GM21786 (cell line): Measurements from ENCODE around the gene LIF.
"Not testable (repeated sequence)": the region's sequence is repeated elsewhere in the genome, so short reads cannot be mapped to it uniquely, and the experiment has no call there.

Experiments used
- ATAC-seq: cut with Tn5 transposase; IDR thresholded peaks from one replicate; pipeline ENCODE4 v1.9.1; 2021; ENCODE audit not compliant: unreplicated experiment

The LIF gene

DNA sequence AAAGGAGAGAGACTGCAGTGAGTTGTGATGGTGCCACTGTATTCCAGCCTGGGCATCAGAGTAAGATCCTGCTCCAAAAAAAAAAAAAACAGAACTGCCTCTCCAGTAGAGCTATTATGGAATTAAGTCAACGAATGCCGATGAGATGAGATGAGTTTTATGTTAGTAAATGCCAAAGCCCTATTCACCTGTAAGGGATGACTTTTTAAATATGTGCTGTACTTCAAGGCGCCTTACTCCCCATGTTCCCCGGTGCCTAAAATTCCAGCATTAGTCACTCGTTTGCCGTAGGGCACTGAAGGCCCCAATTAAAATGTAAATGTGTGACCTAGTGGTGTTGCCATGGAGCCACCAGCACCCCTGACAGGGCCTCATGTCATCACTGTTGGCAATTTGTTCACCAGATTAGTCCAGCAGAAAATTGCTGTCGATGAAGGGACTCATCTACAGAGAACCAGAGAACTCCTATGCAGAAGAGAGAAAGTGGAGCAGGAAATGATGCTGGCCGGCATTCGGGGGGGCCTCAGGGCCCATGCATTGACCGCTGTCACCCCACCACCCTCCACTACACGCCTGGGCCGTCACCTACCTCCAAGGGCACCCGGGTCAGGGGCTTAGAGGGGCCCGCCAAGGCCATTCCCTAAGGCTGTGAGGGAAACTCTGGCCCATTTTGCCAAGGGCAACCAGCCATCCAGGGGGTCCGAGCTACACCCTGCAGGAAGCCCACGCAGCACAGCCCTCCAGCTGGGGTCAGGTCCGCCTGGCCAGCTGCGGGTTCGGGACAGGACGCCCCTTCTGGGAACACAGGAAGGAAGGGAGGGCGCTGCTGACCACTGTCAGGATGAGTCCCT lies 17.8 kb downstream of the LIF start:
- ATAC-seq: no peak

DNA sequence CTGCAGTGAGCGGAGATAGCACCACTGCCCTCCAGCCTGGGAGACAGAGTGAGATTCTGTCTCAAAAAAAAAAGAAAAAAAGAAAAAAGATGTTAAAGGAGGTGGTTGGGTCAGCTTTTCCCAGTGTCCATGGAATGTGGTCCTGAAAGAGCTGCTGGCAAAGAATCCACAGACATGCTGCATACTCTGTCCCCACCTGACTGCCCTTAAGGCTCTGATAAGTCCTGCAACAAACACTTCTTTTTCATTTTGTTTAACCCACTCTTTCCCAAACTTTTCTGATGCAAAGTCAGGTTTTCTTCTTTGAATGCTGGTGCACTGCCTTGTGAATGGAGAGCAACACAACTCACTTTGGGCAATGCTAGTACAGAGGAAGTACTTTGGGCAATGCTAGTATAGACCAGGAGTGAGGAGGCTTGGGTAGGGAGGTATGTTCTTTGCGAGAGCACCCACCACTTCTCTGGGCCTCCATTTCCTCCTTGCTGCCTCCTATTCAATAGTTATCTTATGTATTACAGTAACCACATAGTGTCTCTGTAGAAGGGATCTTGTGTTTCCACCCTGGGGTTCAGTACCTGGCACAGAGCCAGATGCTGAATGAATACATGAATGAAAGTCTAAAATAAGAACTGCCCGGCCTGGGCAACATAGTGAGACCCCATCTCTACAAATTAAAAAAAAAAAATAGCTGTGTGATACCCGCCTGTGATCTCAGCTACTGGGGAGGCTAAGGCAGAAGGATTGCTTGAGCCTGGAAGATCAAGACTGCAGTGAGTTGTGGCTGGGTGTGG lies 18.9 kb downstream of the LIF start:
- no peak for ATAC-seq

DNA sequence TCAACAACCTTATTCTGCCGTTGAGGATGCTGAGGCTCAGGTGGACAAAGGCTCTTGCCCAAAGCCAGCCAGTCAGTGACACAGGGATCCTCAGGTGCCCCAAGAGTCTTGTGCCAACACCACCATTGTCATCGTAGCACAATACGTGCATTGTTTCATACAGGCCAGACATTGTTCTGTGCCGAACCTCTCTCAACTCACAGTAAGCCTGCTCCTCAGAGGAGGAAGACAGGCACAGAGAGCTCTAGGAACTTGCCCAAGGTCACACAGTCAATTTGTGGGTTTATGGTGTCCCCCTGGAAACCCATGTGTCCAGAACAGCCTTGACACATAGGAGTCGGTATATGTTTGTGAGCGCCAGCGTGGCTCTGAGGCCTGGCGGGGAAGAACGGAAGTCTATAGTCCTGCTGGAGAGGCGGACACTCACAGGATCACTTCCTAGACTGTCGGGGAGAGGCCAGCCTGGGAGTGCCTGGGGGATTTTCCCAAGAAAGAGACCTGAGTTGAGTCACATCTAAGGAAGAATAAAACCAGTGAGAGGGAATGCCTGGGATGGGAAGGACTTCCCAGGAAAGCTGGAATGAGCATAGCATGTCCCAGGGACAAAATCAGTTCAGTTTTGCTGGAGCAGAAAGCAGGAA lies 20.2 kb downstream of the LIF start:
- ATAC-seq: no peak

DNA sequence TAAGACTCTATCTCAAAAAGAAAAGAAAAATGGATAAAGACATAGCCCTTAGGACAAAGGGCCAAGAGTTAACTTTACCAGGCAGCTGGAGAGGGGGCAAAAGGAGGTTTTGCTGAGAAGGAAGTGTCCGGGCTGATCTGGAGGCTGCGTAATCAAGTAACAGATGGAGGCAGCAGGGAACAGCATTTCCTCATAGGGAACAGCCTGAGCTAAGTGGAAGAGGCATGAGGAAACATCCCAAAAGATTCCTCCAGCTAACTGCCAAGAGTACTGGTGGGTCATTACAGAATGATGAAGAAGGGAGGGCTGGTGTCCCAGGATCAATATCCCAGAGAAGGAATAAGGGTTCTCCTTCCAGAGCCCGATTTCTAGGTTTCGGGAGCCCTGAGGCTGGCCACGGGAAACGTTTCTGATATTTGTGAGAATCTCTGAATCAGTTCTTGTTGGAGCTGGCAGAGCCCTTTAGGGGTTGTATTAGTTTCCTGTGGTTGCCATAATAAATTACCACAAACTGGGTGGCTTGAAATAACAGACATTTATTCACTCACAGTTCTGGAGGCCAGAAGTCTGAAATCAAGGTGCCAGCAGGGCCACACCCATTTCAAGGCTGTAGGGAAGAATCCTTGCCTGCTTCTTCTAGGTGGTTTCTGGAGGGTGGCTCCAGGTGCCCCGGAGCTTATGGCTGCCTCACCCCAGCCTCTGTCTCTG lies 21.2 kb downstream of the LIF start:
- ATAC-seq: no peak

DNA sequence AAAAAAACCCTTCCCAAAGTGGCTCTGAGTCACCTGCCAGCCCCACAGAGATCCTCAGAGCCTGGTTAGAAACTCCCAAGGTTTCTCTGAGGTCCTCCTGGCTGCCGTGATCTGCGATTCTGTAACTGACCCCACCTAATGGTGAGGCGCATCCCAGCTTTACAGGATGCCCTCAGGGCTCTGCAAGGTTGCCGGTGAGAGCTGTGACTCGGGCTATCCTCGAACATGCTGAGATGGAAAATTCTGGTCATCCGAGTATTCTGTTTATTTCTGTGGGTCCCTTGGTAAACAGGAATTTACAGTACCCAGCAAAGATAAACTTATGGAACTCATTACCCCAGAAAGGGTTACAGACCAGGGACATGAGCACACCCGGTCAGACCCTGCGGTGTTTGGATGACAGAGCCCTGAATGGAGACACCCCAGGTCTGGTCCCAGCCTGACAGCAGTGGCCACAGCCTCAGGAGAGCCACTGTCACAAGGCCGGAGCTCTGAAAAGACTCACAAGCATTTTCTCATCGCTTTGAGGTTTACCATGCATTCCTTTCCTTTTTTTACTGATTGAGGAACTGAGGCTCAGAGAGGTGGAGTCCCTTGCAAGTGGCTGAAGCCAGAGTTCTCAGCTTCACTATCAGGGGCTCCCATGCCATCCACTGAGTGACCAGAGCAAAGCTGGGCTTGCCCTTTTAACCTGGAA lies 22.2 kb downstream of the LIF start:
- no peak for ATAC-seq

DNA sequence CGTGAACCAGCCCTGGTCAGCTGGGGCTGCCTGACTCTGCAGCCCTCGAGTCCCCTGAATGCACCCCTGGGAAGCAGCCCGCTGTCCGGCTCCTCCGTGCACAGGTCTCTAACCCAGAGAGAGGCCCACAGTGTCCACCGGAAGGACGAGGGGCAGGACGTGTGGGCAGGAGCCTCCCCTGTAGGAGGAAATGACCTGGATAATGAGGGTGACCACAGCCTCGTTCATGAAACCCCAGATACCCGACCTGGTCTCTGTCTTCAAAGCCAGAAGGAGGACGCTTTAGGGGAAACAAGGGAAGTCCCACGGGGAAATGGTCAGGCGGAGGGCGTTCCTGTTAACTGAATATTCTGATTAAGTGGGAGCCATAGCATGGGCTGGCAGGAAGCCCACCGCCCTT lies 23.3 kb downstream of the LIF start:
- ATAC-seq: no peak

DNA sequence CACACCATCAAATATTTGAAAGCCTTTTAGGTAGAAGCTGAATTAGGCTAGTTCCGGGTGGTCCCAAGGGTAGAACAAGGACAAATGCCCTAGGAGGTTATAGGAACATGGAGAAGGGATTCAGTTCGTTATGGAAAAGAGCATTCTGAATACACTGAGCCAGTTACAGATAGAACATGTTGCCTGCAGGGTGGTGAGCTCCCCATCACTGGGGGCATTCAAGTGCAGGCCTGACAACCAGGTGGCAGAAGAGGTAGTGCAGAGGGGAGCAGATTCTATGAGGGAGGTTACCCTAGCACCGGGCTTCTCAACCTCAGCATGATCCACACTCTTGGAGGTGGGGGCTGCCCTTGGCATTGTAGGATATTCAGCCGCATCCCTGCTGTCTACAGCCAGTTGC lies 24.2 kb downstream of the LIF start:
- ATAC-seq: no peak

DNA sequence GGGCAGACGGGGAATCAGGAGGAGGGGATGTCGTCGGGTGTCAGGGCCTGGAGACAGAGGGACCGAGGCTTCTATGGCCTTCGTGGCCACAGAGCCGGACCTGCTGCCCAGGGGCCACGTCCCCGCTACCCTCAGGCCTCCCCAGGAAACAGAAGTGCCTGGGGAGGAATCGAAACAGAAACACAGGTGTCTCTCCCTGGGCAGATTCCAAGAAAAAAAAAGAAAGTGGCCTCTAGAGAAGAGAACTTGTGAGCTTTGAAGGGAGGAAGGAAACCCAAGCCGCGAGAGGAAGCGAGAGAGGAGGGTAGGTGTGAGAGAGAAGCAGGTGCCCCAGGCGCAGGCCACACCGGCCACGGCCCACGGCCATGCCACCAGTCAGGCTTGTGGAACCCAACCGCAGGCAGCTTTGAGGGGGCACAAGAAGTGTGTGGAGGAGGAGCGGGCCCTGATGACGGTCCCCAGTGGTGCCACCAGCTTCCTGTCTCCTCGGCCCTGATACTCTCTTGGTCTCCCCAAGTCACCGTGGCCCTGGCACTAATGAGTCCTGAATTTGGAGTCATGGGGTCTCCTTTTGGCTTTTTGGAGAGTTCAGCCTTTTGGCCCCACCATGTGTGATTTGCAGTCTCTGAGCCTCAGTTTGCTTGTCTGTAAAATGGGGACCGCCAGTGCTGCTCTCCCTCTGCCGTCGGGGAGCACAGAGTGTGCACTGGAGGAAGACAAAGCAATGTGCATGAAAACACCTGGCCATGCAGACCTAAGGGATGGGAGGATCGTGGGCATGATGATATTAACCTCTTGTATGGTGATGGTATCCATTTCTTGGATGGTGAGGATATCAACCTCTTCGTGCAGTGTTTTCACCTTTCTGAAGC lies 25.2 kb downstream of the LIF start:
- ATAC-seq: no peak

DNA sequence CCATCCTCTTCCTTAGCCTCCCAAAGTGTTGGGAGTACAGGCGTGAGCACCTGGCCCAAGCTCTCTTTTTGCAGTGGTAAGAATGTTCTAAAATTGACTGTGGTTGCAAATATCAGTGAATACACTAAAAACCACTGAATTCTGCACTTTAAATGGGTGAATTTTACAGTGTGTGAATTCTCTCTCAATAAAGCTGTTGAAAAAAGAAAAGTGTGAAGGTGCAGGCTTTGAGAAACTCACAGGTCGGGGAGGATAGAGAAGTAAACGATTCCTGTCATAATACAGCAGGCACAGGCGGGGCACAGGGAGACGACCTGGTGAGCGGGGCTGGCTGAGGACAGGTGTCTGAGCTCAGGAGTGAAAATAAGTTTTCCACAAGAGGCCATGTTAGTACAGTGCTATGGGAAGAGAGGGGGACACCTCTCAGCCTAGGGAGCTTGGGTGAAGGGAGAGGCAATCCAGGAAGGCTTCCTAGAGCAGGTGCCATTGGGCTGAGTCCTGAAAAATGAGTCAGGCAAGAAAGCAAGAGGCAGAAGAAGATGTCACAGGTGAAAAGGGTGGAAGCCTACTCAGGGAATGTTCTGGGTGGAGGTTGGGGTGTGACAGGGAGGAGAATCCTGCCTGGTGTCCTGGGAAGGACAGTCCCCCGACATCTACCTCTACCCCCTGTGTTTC lies 26.1 kb downstream of the LIF start:
- no peak for ATAC-seq

DNA sequence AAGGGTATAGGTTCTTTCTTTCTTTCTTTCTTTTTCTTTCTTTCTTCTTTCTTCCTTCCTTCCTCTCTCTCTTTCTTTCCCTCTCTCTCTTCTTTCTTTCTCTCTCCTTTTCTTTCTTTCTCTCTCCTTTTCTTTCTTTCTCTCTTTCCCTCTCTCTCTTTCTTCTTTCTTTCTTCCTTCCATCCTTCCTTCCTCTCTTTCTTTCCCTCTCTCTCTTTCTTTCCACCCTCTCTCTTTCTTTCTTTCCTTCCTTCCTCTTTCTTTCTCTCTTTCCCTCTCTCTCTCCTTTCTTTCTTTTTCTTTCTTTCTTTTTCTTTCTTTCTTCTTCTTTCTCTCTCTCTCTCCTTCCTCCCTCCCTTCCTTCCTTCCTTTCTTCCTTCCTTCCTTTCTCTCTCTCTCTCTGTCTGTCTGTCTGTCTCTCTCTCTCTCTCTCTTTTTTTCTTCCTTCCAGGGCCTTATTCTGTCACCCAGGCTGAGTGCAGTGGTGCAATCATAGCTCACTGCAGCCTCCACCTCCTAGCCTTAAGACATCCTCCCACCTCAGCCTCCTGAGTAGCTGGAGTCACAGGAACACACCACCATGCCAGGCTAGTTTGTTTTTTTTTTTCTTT lies 26.8 kb downstream of the LIF start:
- no peak for ATAC-seq

DNA sequence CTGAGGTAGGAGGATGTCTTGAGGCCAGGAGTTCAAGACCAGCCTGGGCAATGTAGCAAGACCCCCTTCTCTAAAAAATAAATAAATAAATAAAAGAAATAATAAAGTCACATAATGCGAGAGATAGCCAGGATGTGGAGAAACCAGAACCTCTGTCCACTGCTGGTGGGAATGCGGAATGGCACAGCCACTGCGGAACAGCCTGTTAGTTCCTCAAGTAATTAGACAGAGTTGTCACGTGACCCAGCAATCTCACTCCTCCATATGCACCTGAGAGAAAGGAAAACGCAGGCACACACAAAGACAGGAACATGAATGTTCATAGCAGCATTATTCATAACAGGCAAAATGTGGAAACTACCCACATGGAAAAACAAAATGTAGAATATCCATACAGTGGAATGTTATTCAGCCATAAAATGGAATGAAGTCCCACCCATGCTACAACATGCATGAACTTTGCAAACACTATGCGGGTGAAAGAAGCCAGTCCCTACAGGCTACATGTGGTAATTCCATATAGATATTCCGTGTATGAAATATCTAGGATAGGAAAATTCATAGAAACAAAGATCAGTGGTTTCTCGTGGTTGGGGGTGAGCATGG lies 27.4 kb downstream of the LIF start:
- ATAC-seq: no peak

DNA sequence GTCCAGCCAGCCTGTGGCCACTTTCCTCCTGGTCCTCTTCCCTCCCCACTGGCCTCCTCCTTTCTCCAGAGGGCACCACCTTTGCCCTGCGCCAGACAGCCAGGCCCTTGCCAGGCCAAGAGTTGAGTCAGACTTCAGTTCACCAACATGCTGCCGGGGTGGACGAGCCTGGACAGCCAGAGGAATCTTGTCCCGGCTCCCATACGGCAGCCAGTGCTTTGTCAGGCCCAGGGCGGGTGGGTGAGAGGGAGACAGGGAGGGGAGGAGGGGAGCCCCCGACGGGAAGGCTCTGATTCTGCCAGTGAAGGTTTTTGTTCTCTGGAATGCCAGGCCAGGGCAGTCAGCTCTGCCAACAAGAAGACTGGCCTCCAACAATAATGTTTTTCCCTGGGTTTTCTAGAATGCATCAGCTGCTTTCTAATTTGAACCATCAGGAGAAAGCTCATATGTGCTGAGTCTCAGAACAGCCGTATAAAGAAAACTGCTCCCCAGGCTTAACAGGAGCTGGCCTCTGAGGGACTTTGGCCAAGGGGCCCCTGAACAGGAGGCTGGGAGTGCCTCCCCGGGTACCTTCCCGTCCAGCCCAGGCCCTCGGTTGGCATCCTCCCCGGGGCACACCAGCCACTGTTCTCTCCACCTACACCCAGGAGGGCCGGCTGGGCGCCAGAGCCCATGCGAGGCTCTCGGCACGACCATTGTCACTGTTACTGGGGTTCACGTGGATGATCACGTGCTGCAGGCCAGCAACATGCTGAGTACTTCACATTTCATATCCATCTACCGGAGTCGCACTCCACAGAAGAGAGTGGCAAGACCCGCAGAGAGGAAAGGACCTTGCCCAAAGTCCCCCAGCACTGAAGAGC lies 28.6 kb downstream of the LIF start:
- no peak for ATAC-seq

DNA sequence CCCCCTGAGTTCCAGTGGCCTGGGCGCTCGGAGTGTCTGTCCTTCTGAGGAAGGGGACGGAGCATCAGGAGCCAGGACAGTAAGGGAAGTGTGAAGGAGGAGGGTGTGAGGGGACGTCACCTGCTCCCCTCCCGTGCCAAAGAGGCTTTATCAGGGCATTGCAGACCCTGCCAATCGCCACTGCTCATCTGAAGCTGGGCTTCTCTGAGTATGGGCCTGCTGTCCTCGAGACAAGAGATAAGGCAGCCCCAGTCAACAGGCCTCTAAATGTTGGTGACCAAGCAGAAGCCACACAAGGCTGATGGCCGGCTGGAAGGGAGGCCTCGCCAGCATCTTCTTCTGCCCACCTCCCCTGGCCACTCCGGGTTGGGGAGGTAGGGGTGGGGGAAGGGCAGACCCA lies 29.8 kb downstream of the LIF start:
- no peak for ATAC-seq

DNA sequence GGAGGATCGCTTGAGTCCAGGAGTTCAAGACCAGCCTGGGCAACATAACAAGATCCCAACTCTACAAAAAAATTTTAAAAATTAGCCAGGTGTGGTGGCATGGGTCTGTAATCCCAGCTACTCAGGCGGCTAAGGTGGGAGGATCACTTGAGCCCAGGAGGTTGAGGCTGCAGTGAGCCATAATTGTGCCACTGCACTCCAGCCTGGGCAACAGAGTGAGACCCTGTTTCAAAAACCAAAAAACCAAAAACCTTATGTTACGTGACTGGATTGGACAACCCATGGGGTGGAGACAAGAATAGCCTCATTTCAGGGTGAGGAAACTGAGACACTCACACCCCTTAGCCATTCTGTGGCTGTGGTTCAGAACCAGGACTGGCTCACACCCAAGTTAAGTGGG lies 30.3 kb downstream of the LIF start:
- ATAC-seq: not testable (repeated sequence)

DNA sequence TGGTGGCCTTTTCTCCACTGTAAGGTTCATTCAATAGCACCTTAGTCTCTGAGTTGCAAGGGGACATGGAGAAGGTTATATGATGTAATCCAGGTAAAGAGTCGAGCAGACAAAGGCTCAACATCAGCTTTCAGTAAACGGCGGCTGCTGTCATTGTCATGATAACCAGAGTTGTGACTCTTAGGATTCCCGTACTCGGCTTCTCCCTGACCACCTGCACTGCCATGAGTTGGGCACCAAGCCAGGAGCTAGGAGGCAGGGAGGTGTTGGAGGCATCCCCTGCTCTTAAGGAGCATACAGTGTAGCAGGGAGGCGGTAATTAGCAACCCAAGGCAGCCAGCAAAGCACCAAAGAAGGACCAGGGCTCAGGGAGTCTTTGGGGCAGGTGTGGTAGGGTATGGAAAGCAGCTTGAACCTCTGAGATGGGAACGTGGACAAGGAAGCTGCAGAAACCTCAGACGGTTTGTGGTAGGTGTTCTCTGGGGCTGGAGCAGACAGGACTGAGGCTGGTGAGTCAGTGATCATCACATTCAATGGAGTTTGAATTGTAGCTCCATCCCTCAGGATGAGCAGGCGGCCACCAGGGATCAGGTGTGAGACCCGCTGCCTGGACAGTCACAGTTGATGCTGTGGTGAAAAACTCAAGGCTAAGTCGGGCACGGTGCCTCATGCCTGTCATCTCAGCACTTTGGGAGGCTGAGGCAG lies 31.7 kb downstream of the LIF start:
- ATAC-seq: no peak

DNA sequence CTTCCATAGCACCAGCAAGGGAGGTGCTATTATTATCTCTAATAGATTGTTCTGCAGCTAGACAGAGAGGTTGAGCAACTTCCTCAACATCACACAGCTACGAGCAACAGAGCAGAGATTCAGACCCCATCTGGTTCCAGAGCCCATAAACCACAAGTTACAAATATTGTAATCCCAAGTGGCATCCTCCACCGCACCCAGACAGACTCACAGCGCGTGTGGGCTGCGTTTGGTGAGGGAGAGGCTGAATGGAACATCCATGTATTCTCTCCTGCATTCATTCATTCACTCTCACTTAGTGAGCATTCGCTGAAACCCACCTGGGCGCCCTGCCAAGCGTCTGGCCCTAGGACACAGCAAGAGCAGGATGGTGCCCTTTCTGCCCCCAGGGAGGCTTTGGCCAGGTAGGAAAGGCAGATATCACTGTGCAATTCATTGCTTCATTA lies 33.5 kb downstream of the LIF start:
- no peak for ATAC-seq
